Nephron progenitor cell (in vitro differentiated cells): ENCODE measurements around the gene WDR43.
A peak's percentile ranks its signal among the peaks of the same experiment; 100 is the strongest.

Experiments used
- DNase-seq: peaks from one replicate; pipeline ENCODE4 v3.0.0; 2021
- H3K27ac Mint-ChIP-seq: 2 replicates; pipeline ENCODE4 v1.8.0; 2021; ENCODE audit warnings: mild to moderate bottlenecking, moderate library complexity, mixed read lengths
- H3K27me3 Mint-ChIP-seq: 2 replicates; pipeline ENCODE4 v1.8.0; 2021; ENCODE audit warnings: mild to moderate bottlenecking, low read depth, mixed read lengths; ENCODE audit not compliant: poor library complexity
- H3K36me3 Mint-ChIP-seq: 2 replicates; pipeline ENCODE4 v1.8.0; 2021; ENCODE audit warnings: low read depth, mixed read lengths
- H3K4me1 Mint-ChIP-seq: 2 replicates; pipeline ENCODE4 v1.8.0; 2021; ENCODE audit warnings: mixed read lengths
- H3K4me3 Mint-ChIP-seq: 2 replicates; pipeline ENCODE4 v1.8.0; 2021; ENCODE audit warnings: mild to moderate bottlenecking, moderate library complexity, mixed read lengths
- H3K9me3 Mint-ChIP-seq: 2 replicates; pipeline ENCODE4 v1.8.0; 2021; ENCODE audit warnings: mild to moderate bottlenecking, moderate library complexity, mixed read lengths
- CTCF ChIP-seq: fragments of 200-600 bp; sonication (generic); IDR thresholded peaks from 2 replicates; pipeline ENCODE4 v1.5.0; 2021; ENCODE audit warnings: antibody characterized with exemption

WDR43 gene

GRCh38 chr2:28956415-28956826 is 62.0 kb downstream of the WDR43 start:
- H3K4me1 Mint-ChIP-seq = peaks cover 22% of the 10 kb centered on the region
- peak overlapping the region; percentile 63 for H3K4me3 Mint-ChIP-seq
- peak; percentile 60 for DNase-seq
- no peaks in the 10 kb centered on the region for H3K9me3 Mint-ChIP-seq
- H3K27ac Mint-ChIP-seq = peak overlapping the region; percentile 29
- peak; percentile 25 for TF ChIP-seq CTCF
- H3K27me3 Mint-ChIP-seq = peaks cover 21% of the 10 kb centered on the region
- H3K36me3 Mint-ChIP-seq = no peaks in the 10 kb centered on the region

- Mint-ChIP-seq H3K36me3 (no peaks in the 10 kb centered on the region), H3K27me3 (peaks cover 21% of the 10 kb centered on the region), H3K27ac (no peak overlapping the region), H3K9me3 (no peaks in the 10 kb centered on the region), H3K4me1 (peaks cover 22% of the 10 kb centered on the region), H3K4me3 (peak overlapping the region; percentile 63)
- no peak for DNase-seq
- no peak for TF ChIP-seq CTCF
These were observed 62.4 kb downstream of the WDR43 start for GRCh38 chr2:28956890-28957289.

GRCh38 chr2:28958689-28959088 is 64.2 kb downstream of the WDR43 start:
- TF ChIP-seq CTCF = peak; percentile 65
- Mint-ChIP-seq H3K27me3 (peaks cover 26% of the 10 kb centered on the region), H3K4me1 (peaks cover 22% of the 10 kb centered on the region), H3K4me3 (no peak overlapping the region), H3K27ac (no peak overlapping the region), H3K36me3 (no peaks in the 10 kb centered on the region), H3K9me3 (no peaks in the 10 kb centered on the region)
- peak; percentile 61 for DNase-seq

DNA sequence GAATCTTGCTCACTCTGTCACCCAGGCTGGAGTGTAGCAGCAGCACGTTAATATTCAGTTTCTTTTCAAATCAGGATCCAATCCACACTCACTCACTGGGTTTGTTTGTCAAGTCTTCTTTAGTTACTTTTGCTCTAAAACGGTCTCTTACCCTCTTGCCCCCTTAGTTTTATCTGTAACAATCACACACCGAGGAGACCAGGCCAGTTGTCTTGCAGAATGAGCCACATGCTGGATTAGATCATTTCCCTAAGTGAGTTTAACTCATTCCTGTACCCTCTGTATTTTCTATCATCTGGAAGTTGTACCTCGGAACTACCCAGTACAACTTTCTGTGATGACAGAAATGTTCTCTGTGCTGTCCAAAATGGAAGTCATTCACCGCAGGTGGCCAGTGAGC is 65.9 kb downstream of the WDR43 start:
- Mint-ChIP-seq H3K4me3 (no peak overlapping the region), H3K4me1 (peaks cover 18% of the 10 kb centered on the region), H3K36me3 (no peaks in the 10 kb centered on the region), H3K9me3 (peaks cover 2% of the 10 kb centered on the region), H3K27me3 (peaks cover 26% of the 10 kb centered on the region), H3K27ac (no peak overlapping the region)
- no peak for TF ChIP-seq CTCF
- no peak for DNase-seq

DNA sequence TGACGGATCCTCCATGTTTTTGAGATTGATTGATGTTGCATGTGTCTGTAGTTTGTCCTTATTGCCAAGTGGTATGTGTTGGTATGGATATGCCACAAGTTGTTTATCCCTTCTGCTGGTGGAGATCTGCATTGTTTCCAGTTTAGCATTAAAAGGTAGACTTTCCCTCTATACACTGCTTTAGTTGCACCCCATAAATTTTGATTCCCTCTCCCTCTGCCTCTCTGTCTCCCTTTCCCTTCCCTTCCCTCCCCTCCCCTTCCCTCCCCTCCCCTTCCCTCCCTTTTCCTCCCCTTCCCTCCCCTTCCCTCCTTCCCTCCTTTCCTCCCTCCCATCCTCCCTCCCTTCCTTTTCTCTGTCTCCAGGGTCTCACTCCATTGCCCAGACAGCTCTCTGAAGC is 68.0 kb downstream of the WDR43 start:
- peaks cover 17% of the 10 kb centered on the region for H3K27me3 Mint-ChIP-seq
- no peak for DNase-seq
- H3K4me1 Mint-ChIP-seq = peaks cover 5% of the 10 kb centered on the region
- TF ChIP-seq CTCF = no peak
- H3K27ac Mint-ChIP-seq = no peak overlapping the region
- H3K4me3 Mint-ChIP-seq = no peak overlapping the region
- peaks cover 6% of the 10 kb centered on the region for H3K9me3 Mint-ChIP-seq
- no peaks in the 10 kb centered on the region for H3K36me3 Mint-ChIP-seq

DNA sequence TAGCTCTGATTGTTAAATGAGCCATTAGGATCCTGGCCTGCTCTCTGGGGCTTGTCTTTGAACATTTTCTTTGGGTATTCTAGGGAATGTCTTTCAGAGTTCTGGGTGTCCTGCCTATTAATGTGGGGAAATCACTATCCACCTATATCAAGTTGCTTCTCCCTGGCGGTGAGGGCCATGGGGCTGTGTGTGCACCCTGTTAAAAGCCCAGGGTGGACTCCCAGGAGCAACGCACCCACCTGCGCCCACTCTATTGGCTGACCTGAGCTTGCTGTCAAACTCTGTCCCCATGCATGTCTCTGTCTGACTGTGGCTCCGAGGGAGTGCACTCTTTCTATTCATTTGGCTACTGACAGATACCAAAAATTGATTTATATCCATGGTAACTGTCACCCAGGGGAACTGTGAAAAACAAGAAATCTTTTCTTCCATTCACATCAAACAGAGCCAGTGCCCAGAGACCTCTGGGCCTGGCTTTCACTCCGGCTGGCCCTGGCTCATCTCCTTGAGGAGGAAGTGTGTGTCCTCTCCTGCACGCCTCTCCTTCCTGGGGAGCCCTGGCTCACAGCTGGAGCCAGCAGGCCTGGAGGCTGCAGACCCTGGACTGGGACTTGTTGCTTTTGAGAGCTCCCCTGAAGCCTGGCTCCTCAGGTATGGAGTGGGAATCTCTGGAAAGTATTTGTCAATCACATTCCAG is 76.1 kb downstream of the WDR43 start:
- no peak for TF ChIP-seq CTCF
- Mint-ChIP-seq H3K36me3 (no peaks in the 10 kb centered on the region), H3K27me3 (peaks cover 23% of the 10 kb centered on the region), H3K4me3 (no peak overlapping the region), H3K9me3 (peaks cover 18% of the 10 kb centered on the region), H3K27ac (no peak overlapping the region), H3K4me1 (peaks cover 6% of the 10 kb centered on the region)
- DNase-seq = no peak
